ENCODE results near the gene FRRS1L.
A peak's percentile ranks its signal among the peaks of the same experiment; 100 is the strongest.
"Not testable (repeated sequence)": the region's sequence is repeated elsewhere in the genome, so short reads cannot be mapped to it uniquely, and the experiment has no call there.

Gene FRRS1L

GRCh38 chr9:109132567-109133021, 34.5 kb downstream of the FRRS1L start:
- no peak for DNase-seq (ENCODE audit: low read depth in 2 of 2)

- DNase-seq (ENCODE audit: low read depth in 2 of 2): no peak
These were observed 37.4 kb downstream of the FRRS1L start for GRCh38 chr9:109129470-109130197.

GRCh38 chr9:109126671-109127070, 40.4 kb downstream of the FRRS1L start:
- DNase-seq (ENCODE audit: low read depth in 2 of 2): not testable (repeated sequence)

- DNase-seq (ENCODE audit: low read depth in 2 of 2): no peak
These were observed 42.9 kb downstream of the FRRS1L start for GRCh38 chr9:109124121-109124520.

- no peak for DNase-seq (ENCODE audit: low read depth in 2 of 2)
These were observed 44.1 kb downstream of the FRRS1L start for GRCh38 chr9:109122726-109123621.

- DNase-seq (ENCODE audit: low read depth in 2 of 2): no peak
These were observed 45.7 kb downstream of the FRRS1L start for GRCh38 chr9:109121232-109121796.

- DNase-seq (ENCODE audit: low read depth in 2 of 2): no peak
These were observed 46.8 kb downstream of the FRRS1L start for GRCh38 chr9:109120204-109120789.

- peak; percentile 87 to 92 for DNase-seq (ENCODE audit: low read depth in 2 of 2)
These were observed 47.4 kb downstream of the FRRS1L start, which contains the start of gene TMEM245 for GRCh38 chr9:109119439-109120203. TSS of gene TMEM245 (minus strand) at chr9:109119947. CDS start at chr9:109119913, 34 bp downstream.

GRCh38 chr9:109118808-109119438, 48.1 kb downstream of the FRRS1L start:
- DNase-seq (ENCODE audit: low read depth in 2 of 2): no peak

GRCh38 chr9:109117856-109118807, 48.9 kb downstream of the FRRS1L start:
- DNase-seq (ENCODE audit: low read depth in 2 of 2): peak; percentile 14 to 22

GRCh38 chr9:109115931-109116526, 51.0 kb downstream of the FRRS1L start:
- no peak for DNase-seq (ENCODE audit: low read depth in 2 of 2)

GRCh38 chr9:109114670-109115069, 52.4 kb downstream of the FRRS1L start:
- DNase-seq (ENCODE audit: low read depth in 2 of 2): no peak

- no peak for DNase-seq (ENCODE audit: low read depth in 2 of 2)
These were observed 53.0 kb downstream of the FRRS1L start for GRCh38 chr9:109113892-109114609.

- no peak for DNase-seq (ENCODE audit: low read depth in 2 of 2)
These were observed 53.8 kb downstream of the FRRS1L start for GRCh38 chr9:109113254-109113653.

GRCh38 chr9:109110329-109111021, 56.6 kb downstream of the FRRS1L start:
- no peak for DNase-seq (ENCODE audit: low read depth in 2 of 2)

GRCh38 chr9:109109967-109110328, 57.1 kb downstream of the FRRS1L start:
- DNase-seq (ENCODE audit: low read depth in 2 of 2): no peak

GRCh38 chr9:109108318-109108717, 58.7 kb downstream of the FRRS1L start:
- DNase-seq (ENCODE audit: low read depth in 2 of 2): no peak

Measured in stimulated activated CD4-positive, alpha-beta T cell treated with anti-CD3 and anti-CD28 coated beads, Interleukin-12 subunit alpha, Interleukin-12 subunit beta, amount 100 ng/mL, for 24 hours (primary cell).